GM21529 (cell line): ENCODE data around the gene SECTM1.

Experiments used
- ATAC-seq: cut with Tn5 transposase; IDR thresholded peaks from one replicate; pipeline ENCODE4 v1.9.1; 2021; ENCODE audit not compliant: unreplicated experiment

SECTM1 gene

DNA sequence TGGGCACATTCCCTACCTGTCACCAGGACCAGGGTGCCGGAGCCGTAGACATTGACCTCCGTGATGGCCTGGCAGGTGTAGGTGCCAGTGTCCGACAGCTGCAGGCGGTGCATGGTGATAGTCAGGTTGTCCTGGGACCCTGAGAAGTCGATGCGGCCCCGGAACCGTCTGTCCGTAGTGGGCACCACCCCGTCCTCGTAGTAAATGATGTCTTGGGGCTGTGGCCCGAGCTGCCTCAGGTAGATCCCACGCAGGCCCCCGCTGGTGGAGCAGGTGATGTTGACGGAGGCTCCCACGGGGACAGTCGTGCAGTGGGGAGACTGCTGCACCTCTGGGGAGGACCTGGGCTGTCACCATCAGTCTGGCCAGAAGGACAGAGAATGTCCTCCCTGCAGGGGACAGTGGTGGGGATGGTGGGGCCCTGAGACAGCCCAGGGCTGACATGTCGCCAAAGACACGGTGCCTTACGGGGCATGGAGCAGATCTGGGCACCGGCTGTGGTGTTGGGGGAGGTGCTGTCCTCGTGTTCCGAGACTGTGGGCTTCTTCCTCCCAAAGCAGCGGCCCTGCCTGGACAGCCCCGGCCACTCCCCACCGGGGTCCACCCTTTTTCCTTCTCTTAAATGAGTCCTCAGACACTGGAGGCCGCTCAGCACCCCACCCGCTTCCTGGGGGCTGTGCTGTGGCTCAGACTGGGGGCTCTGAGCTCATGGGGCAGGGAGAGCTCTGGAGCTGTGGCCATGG lies 16.7 kb downstream of the SECTM1 start:
- no peak for ATAC-seq

DNA sequence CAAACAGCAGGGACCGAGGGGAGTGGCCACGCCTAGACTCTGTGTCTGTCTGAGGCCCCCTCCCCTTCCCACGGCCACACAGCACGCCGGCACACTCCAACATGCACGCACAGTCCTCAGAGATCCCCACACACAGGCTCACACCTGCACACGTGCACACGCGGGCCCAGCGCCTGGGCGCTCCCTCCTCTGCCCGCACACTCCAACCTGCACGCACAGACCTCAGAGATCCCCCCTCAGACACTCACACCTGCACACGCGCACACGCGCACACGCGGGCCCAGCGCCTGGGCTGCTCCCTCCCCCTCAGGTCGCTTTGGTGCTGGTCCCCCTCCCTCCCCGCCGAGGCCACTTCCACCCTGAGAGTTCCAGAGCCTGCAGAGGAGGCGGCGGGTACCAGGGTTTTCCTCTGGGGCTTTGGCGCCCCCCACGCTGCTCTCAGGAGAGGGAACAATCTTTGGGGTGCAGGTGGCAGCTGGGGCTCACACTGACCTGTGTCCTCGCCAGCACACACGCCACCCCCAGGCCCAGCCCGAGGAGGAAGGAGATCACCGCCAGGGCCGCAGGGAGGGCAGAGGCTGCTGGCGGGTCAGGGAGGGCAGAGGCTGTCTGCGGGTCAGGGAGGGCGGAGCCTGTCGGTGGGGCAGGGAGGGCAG lies 17.7 kb downstream of the SECTM1 start:
- no peak for ATAC-seq

DNA sequence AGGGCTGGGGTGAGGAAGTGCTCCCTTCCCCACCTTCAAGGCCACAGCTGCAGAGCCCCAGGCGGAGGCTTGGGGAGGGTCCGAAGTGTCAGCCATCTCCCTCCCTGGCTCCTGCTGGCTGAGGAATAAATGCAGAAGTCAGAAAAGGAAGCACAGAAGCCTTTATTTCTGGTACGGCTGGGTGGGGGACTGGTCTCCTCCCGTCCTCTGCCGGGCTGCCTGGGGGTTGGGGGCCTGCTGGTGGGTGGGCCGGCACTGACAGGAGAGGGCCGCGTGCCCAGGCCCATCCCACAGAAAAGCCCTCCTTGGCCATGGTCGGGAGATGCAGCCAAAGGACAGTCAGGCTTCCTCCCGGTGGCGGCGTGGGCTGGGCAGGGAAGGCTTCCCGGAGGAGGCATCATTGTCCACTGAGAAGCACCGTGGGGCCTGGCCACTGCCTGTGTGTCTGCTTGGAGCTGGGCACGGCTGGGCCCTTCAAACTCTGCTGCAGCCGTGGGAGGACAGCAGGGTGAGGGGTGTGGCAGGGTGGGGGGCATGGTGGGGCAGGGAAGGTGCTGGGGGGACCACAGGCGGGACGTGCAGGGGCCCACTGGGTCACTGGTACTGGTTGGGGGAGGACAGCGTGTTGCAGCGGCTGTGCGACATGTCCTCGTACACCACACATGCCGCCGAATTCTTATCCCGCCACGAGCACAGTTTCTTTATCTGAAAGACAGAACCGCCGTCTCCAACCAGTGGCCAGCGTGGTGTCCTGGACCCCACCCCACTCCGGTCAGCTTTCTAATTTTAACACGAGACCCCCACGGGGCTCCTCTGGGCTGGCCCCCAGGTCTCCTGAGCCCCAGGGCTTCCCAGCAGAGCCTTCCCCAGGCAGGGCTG lies 18.6 kb downstream of the SECTM1 start:
- ATAC-seq: no peak

DNA sequence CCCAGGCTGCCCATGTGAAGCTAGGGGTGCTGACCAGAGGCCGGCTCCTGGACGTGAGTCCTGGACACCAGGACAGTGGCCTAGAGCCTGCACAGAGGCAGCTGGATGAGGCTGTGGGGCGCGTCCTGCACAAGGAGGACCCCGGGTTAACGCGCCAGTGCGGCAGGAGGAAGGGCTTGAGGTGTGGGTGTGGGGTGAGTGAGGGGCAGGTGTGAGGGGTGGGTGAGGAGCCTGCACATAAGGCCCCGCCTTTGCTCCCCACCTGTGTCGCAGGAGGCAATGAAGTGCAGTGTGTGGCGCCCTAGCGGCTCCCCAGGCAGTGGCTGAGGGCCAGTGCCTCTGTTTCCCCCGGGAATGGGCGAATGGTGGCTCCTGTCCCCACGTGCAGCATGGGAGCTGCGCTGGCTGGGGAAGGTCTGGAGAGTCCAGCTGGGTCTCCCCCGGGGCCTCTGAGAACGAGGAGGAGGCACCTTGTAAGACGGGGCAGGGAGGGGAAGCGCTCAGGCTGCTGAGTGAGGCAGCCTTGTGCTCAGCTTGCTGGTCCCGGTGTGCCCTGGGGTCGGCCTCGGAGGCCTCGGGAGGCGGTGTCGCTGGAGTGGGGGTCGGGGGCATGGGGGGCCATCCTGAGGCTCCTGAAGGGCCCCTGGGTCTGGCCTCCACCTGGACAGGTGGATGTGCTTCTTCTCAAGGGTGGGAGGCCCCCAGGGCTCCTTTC lies 19.4 kb downstream of the SECTM1 start:
- ATAC-seq: no peak

DNA sequence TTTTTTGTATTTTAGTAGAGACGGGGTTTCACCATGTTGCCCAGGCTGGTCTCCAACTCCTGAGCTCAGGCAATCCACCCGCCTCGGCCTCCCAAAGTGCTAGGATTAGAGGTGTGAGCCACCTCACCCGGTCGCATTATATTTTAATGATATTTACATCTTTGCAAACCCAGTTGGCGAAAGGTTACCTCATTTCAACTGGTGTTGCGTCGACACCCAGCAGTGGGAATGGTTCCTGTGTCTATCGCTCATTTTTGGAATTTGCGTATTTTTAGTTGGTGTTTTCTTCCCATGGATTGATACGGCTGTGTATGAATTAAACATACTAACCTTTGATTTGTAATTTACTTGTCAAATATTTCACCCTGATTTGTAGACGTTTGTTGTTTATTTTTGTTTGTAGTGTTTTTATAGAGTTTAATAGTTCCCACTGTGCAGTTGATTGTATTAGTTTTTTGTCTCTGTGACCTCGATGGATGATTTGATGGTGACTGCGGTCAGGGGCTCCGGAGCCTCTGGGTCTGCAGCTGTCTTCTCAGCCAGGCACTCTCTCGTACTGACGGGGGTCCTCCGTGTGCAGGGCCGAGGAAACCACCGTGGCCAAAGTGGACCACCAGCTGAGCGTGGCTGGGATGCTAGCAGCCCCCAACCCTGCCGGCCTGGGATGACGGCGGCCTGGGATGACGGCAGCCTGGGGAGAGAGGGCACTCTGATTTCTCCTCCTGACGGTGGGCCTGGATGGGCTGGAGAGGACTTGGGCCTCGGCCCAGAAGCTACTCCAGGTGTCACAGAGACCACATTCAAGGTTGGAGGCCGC lies 20.2 kb downstream of the SECTM1 start:
- ATAC-seq: no peak

DNA sequence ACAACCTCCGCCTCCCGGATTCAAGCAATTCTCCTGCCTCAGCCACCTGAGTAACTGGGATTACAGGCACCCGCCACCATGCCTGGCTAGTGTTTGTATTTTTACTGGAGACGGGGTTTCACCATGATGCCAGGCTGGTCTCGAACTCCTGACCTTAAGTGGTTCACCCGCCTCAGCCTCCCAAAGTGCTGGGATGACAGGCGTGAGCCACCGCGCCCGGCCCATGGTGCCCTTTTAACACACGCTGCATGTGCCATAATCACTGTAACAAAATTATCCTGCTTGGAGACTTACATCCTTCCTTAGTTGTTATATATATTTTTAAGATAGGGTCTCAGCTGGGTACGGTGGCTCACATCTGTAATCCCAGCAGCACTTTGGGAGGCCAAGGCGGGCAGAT lies 21.6 kb downstream of the SECTM1 start:
- ATAC-seq: no peak

DNA sequence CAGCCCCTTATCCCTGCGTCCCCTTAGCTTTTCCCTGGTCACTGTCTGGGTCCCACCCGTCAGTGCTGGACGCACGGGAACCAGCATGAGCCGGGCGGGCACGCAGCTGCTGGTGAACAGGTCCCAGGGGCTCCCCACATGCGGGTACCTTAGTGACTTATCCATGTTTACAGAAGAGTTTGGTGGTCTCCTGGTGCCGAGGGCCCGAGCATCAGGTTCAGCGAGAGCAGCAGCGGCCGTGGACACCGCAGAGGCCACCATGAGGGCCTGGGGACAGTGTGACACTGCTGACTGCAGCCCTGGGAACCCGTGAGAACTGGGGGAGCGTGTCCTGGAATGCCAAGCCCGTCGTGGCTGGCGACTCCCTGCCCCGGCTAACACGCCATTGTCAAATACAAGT lies 22.7 kb downstream of the SECTM1 start:
- no peak for ATAC-seq

DNA sequence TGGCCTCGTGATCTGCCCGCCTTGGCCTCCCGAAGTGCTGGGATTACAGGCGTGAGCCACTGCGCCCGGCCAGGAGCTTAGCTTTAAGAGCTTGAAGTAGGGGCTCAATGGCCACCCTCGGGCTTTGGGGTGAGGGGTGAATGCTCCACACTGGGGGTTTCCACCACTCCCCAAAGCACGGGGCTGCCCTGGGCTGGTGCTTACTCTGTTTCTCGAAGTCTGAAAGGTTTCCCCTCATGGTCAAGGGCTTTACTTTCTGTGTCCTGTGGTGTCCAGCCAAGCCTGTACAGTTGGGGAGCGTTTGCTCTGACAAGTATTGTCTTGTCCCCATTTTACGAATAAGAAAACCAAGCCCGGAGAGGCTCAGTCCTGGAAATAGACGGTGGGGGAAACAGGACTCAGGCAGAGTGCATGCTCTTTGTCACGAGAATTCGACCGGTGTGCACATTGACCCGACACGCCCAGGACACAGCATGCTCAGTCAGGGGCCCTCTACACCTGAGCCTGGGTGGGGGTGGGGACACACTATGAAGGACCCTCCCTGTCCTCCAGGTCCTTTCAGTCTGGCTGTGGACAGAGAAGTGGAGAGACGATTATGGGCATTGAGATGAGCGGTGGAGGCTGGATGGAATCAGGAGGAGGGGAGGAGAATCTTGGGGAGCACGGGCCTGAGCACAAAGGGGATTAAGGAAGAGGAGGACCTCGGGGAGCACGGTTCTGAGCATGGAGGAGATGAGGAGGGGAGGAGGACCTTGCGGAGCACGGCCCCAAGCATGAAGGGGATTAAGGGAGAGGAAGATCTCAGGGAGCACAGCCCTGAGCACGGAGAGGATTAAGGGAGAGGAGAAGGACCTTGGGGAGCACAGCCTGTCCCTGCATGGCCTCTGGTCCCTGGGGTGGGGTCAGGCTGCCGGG lies 23.7 kb downstream of the SECTM1 start:
- ATAC-seq: no peak

DNA sequence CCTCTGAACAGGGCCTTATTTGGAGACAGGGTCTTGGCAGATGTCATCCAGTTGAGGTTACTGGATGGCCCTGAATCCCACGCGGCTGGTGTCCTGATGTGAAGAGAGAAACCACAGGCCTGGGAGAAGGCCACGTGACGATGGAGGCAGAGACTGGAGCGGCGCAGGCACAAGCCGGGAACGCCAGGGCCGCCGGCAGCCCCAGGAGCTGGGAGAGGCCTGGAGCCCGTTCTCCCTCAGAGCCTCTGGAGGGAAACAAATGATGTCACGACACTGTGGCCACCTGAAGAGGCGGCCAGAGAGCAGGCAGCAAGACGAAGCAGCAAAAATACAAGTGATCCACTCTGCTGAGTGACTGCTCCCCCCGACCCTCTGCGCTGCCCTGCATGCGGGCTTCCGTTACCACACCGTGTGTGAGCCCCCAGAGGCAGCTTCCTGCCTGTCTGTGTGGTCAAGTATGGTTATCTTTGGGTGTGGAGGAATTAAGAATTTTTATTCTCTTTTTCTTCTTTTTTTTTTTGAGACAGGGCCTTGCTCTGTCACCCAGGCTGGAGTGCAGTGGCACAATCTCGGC lies 27.8 kb downstream of the SECTM1 start:
- no peak for ATAC-seq

DNA sequence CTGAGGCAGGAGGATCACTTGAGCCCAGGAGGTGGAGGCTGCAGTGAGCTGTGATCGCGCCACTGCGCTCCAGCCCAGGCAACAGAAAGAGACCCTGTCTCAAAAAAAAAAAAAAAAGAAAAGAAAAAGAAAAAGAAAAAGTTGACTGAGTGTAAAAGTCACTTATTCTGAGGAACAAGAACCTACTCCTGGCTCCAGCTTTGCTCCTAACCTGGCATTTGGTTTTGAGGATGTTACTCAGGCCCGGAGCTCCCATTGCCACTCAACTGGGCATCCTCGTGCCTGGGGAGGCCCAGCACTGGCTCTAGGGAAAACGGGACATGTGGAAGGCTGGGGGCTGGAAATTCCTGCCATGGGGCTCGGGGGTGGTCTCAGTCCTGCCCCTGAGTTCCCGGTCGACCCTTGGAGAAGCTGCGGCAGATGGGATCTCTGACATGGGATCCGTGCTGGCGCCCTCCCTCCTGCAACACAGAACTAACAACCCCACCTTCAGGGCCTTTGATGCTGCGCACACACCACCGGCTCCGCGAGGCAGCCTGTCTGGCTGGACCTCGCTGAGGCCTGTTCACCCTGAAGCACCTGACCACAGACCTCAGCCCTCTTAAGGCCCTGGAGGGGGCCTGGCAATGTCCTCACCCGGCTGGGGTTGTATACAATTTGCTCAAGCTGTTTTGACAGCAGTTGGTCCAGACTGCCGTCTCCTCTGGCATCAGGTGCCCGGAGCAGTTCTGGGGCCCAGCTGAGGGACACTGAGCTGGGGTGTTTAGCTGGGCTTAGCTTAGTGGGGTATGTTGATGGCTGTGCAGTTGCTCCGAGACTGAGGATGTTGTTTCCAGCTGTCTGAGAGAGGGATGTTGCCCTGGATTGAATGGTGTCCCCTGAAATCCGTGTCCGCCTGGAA lies 28.5 kb downstream of the SECTM1 start:
- ATAC-seq: no peak

DNA sequence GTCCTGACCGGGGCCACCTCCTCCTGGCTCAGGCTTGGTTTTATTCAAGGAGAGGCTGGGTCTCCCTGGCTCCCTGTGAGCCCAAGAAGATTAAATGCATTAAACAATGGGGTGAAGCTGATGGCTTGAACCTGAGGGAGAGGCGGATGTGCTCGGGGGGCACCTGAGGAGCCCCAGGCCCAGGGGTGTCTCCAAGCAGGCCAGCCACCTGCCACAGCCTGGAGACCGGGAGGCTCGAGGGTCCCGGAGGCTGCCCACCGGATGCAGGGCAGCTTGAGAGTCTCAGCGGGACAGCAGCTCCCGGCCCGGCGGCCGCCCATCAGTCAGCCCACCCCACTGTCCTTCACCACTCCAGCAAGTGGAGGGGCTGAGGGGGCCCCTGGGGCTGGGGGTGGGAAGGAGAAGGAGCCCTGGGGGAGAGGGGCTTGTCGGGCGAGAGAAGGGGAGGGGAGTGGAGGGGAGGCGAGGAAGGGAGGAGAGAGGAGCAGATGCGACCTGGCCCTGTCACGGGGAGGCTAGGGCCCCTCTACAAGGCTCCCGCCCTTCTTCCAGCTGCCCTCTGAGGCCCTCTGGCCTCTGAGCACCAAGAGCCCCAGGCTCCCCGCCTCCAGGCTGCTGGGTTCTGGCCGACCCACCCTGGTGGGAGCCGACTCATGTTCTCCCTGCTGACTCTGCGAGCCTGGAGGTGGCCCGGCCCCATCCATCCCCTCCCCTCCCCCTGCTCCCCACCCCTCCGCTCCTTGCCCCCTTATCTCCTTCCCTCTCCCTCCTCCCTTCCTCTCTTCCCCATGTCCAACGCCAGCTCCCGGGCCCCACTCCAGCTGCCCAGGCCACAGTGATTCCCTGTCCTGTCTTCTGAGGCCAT lies 29.4 kb downstream of the SECTM1 start:
- ATAC-seq: no peak

DNA sequence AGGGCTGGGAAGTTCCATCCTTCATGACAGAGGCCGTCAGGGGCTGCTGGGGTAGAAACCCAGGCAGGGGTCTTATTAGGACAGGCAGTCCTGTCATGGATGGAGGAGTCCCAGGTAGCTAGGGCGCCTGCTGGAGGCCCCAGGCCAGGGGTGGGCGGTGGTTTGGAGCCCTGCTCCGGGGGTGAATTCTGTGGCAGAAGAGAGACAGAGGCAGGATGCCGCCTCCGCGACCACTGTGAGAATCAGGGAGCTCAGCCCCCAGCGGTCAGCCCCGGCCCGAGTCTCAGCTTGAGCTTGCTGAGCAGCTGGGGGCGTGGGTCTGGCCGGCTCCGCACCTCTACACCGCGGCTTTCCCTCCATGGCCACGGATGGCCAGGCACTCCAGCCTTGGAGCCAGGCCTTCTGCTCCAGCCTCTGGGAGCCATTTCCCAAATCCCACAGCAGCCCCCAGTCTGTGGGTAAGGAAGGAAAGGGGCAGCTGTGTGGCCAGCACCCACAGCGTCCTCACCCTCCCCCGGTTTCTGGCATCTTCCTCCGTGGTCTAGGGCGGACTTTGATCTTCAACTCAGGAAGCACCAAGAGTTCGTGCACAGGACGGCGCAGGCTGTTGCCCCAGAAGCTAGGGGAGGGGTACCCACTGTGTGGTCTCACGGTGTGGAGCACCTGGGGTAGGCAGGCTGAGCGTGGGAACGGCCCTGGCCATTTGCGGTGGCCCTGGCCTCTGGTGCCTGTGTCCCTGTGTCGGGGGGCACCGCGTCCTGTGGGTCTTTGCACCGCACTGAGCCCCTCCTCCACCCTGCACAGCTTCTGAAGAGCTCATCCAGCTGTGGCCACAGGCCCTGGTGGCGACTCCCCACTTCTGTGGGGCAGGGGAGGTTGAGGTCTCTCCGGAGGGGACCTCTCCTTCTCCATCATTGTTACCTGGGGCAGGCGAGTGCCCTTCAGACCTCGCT lies 30.3 kb downstream of the SECTM1 start:
- no peak for ATAC-seq

DNA sequence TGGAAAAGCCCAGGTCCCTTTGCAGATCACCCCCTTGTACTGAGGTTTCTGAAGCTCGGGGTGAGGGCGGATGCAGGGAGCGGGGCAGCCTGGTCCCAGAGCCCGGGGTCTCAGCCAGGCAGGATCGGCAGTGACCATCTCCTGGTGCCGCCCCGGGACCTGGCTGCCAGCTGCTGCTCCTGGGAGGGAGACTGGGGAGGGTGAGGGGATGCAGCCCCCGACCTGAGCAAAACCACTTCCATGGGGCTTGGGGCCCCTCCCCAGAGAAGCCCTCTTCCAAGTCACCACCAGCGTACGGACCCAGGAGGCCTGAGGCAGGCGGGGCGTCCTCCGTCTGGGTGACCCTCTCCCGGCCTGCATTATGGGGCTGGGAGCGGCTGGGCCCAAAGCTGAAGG lies 31.0 kb downstream of the SECTM1 start:
- ATAC-seq: no peak

DNA sequence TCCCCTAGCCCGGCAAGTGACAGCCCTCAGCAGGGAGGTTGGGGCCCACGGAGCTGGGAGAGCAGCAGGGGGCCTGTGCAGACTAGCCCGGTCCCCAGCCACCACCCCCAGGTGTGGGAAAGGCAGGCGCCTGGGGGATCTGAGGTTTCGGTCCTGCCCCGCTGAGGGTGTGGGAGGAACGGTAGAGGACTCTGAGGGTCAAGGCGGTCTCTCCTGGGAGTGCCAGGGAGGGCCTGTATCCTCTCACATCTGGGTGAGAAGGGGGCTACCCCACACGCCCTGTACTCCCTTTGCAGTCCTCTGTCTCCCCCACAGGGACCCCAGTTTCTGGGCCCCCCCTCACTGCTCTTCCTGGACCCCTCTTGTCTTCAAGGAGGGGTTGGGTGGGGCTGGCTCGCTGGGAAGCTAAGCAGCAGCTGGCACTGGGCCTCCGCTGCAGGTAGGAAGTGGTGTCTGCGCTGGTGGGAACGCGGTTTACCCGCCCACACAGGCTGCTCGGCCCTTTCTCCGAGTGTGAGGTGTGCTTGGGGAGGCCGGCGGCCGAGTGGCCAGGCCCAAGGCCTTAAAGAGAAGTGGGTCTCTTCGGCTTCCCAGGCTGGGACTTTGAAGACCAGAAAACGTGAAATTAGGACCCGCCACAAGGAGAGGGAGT lies 31.5 kb downstream of the SECTM1 start:
- peak; percentile 32 for ATAC-seq

DNA sequence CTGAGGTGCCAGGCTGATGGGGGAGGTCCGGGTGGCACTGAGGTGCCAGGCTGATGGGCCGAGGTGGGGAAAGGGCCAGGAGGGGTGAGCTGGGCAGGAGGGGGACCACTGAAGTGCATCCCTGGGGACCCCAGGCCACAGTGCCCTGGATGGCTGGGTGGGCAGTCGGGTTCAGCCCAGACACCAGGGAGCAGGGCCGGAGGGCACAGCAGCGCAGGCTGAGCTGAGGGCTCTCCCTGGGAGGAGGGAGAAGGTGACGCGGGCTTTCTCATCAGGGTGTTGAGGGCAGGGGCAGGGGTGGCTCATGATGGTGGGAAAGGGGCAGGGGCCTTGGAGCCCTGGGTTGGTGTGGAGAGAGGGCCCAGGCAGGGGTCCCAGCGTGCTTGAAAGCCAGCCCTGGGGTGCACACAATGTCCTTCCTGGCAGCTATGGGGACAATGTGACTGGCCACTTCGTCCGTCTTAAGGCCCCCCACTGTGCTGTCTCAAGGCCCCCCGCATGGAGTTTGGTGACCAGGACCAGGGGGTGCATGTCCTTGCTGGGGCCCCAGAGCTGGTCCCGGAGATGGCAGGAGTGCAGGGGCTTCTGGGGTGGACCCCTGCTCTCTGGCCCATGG lies 32.2 kb downstream of the SECTM1 start:
- no peak for ATAC-seq
